HL-60 (cell line): Measurements from ENCODE around the gene NDUFV1.

Source experiments
- SPI1 ChIP-seq: IDR thresholded peaks from 2 replicates; pipeline ENCODE4 v1.6.1; 2012; ENCODE audit warnings: low read depth, mild to moderate bottlenecking, borderline replicate concordance
- TF ChIP-seq, protein P1 (sequence below): IDR thresholded peaks from one replicate; pipeline ENCODE4 v1.5.1; 2011; ENCODE audit warnings: low read length, control low read depth, inconsistent platforms; ENCODE audit not compliant: insufficient read depth
- TF ChIP-seq, protein P2 (sequence below): IDR thresholded peaks from 2 replicates; pipeline ENCODE4 v1.6.1; 2012; ENCODE audit warnings: low read depth; ENCODE audit not compliant: insufficient replicate concordance

DNA sequence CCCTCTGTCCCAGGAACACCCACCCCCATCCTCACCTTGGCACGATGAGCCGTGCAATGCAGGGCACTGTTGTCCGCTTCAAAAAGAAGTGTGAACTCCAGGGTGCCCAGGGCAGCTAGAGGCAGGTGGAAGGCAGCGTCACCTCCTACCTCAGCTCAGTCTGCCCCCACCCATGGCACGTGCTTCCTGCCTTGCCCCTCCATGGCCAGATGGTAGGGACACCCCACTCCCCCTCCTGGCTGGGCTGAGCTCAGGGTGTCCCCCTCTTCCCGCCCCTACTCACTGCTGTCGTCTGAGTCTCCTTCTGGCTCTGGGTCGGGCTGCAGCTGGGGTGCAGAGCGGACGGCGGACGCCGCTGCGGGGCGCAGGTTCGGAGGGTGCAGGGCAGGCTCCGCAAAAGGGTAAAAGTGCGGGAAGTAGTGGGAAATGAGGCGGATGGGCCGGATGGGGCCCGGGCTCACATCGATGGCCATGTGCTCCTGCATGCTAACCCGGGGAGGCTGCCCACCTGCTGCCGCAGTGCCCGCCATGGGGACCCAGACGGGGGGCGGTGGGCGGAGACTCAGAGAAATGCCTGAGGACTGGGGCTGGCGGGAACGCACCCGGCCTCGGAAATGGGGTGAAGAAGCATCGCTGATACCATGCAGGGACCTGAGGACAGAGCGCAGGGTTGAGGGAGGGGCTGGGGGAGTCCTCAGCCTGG is 9.1 kb downstream of the NDUFV1 start:
- TF ChIP-seq, protein P1, sequence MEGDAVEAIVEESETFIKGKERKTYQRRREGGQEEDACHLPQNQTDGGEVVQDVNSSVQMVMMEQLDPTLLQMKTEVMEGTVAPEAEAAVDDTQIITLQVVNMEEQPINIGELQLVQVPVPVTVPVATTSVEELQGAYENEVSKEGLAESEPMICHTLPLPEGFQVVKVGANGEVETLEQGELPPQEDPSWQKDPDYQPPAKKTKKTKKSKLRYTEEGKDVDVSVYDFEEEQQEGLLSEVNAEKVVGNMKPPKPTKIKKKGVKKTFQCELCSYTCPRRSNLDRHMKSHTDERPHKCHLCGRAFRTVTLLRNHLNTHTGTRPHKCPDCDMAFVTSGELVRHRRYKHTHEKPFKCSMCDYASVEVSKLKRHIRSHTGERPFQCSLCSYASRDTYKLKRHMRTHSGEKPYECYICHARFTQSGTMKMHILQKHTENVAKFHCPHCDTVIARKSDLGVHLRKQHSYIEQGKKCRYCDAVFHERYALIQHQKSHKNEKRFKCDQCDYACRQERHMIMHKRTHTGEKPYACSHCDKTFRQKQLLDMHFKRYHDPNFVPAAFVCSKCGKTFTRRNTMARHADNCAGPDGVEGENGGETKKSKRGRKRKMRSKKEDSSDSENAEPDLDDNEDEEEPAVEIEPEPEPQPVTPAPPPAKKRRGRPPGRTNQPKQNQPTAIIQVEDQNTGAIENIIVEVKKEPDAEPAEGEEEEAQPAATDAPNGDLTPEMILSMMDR: no peak
- TF ChIP-seq, protein P2, sequence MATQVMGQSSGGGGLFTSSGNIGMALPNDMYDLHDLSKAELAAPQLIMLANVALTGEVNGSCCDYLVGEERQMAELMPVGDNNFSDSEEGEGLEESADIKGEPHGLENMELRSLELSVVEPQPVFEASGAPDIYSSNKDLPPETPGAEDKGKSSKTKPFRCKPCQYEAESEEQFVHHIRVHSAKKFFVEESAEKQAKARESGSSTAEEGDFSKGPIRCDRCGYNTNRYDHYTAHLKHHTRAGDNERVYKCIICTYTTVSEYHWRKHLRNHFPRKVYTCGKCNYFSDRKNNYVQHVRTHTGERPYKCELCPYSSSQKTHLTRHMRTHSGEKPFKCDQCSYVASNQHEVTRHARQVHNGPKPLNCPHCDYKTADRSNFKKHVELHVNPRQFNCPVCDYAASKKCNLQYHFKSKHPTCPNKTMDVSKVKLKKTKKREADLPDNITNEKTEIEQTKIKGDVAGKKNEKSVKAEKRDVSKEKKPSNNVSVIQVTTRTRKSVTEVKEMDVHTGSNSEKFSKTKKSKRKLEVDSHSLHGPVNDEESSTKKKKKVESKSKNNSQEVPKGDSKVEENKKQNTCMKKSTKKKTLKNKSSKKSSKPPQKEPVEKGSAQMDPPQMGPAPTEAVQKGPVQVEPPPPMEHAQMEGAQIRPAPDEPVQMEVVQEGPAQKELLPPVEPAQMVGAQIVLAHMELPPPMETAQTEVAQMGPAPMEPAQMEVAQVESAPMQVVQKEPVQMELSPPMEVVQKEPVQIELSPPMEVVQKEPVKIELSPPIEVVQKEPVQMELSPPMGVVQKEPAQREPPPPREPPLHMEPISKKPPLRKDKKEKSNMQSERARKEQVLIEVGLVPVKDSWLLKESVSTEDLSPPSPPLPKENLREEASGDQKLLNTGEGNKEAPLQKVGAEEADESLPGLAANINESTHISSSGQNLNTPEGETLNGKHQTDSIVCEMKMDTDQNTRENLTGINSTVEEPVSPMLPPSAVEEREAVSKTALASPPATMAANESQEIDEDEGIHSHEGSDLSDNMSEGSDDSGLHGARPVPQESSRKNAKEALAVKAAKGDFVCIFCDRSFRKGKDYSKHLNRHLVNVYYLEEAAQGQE: no peak
- no peak for TF ChIP-seq SPI1
